GM12878 (cell line): Measurements from ENCODE around the gene SEMA4C. TPM values are rescaled to one million over a fixed set of nuclear protein-coding genes. Genes with fewer than 3 reads are reported as not detected.

Experiments
- ATAC-seq: fragments of 200-7000 bp; cut with Tn5 transposase; 3 replicates; pipeline ENCODE4 v1.9.1; 2020; ENCODE audit warnings: mild to moderate bottlenecking, moderate library complexity
- BruUV-seq: library from RNA; stranded (reverse); fragments of 400-500 nt; replicated peaks from 2 replicates; lab custom pipeline; 2021; lab: Mats Ljungman, UMichigan
- CTCF ChIA-PET: fragments of 300-600 bp; sonication (Branson Sonifier 250); formaldehyde crosslinking; extraction: SDS; loops from one replicate; lab custom pipeline; 2021; ENCODE audit warnings: inconsistent platforms; lab: Yijun Ruan, JAX
- POLR2A ChIA-PET: fragments of 350-600 bp; formaldehyde crosslinking; extraction: SDS; loops from one replicate; lab custom pipeline; 2021; ENCODE audit warnings: inconsistent platforms; lab: Charles Lee
- RAD21 ChIA-PET: fragments of 300-600 bp; sonication (Branson Sonifier 250); formaldehyde crosslinking; loops from one replicate; lab custom pipeline; 2023; ENCODE audit warnings: antibody characterized with exemption; ENCODE audit not compliant: unreplicated experiment; lab: Charles Lee
- SMC1A ChIA-PET: fragments of 300-600 bp; sonication (Branson Sonifier 250); formaldehyde crosslinking; loops from one replicate; lab custom pipeline; 2023; ENCODE audit not compliant: unreplicated experiment, uncharacterized antibody; lab: Charles Lee
- DNase-seq: peaks from one replicate; pipeline ENCODE4 v3.0.0-alpha.2; 2011; ENCODE audit warnings: low read depth, low spot score
- FAIRE-seq: peaks from 3 replicates; lab custom pipeline; 2011; peaks lifted over from hg19 to GRCh38; lab: Jason Lieb, UNC
- H2AFZ ChIP-seq: 2 replicates; pipeline ENCODE4 v1.6.0; 2011; ENCODE audit warnings: low read depth, low read length, control low read depth; ENCODE audit not compliant: control insufficient read depth
- H3K27ac ChIP-seq: 2 replicates; pipeline ENCODE4 v1.5.1; 2011; ENCODE audit warnings: control low read depth; ENCODE audit not compliant: control insufficient read depth, insufficient read depth
- H3K27me3 ChIP-seq, 2 experiments: replicated peaks in 1 of 2; 2 replicates each; pipeline versions ENCODE4 v1.6.0 to v1.6.1; 2011; ENCODE audit warnings: low read length in 1 of 2; ENCODE audit not compliant: control insufficient read depth in 2 of 2, insufficient read depth in 2 of 2
- H3K36me3 ChIP-seq, 2 experiments: 2 replicates each; pipeline ENCODE4 v1.5.1; 2011; ENCODE audit warnings: low read length in 1 of 2; ENCODE audit not compliant: control insufficient read depth in 2 of 2, insufficient read depth in 2 of 2
- H3K4me1 ChIP-seq: 2 replicates; pipeline ENCODE4 v1.6.1; 2011; ENCODE audit warnings: mild to moderate bottlenecking, low read length, moderate library complexity, mixed read lengths; ENCODE audit not compliant: control insufficient read depth, insufficient read depth
- H3K4me2 ChIP-seq: 2 replicates; pipeline ENCODE4 v1.6.0; 2011; ENCODE audit warnings: control low read depth; ENCODE audit not compliant: control insufficient read depth, insufficient read depth
- H3K4me3 ChIP-seq: fragments of 200-600 bp; sonication (generic); 2 replicates; pipeline ENCODE4 v1.5.1; 2016
- H3K79me2 ChIP-seq: 2 replicates; pipeline ENCODE4 v1.6.0; 2011; ENCODE audit warnings: low read length; ENCODE audit not compliant: control insufficient read depth, insufficient read depth
- H3K9ac ChIP-seq: 2 replicates; pipeline ENCODE4 v1.8.0; 2011; ENCODE audit warnings: low read length, control low read depth, mixed read lengths; ENCODE audit not compliant: control insufficient read depth, insufficient read depth
- H3K9me3 ChIP-seq: replicated peaks from 3 replicates; pipeline ENCODE4 v1.5.1; 2011; ENCODE audit warnings: mild to moderate bottlenecking, low read length; ENCODE audit not compliant: control insufficient read depth, insufficient read depth
- H4K20me1 ChIP-seq: 2 replicates; pipeline ENCODE4 v1.6.0; 2011; ENCODE audit not compliant: control insufficient read depth, insufficient read depth
- ASH2L ChIP-seq: fragments of 300-600, 200-600 bp; sonication (generic); IDR thresholded peaks from 2 replicates; pipeline ENCODE4 v1.6.1; 2017; ENCODE audit warnings: low read depth, mild to moderate bottlenecking, borderline replicate concordance
- ATF7 ChIP-seq: fragments of 450-650 bp; IDR thresholded peaks from 2 replicates; pipeline ENCODE4 v1.6.1; 2016; ENCODE audit warnings: low read depth, mild to moderate bottlenecking
- BRCA1 ChIP-seq: IDR thresholded peaks from 2 replicates; pipeline ENCODE4 v1.6.1; 2011; ENCODE audit warnings: low read depth, low read length, improper control_type of control experiment
- CEBPZ ChIP-seq: fragments of 150-350 bp; IDR thresholded peaks from 2 replicates; pipeline ENCODE4 v1.6.1; 2016; ENCODE audit warnings: low read depth, low read length
- EZH2 ChIP-seq: IDR thresholded peaks from 2 replicates; pipeline ENCODE4 v1.6.1; 2012; ENCODE audit warnings: low read depth, mild to moderate bottlenecking, control low read depth, inconsistent platforms, low read length, borderline replicate concordance; ENCODE audit not compliant: control insufficient read depth
- KAT2A ChIP-seq: conservative IDR thresholded peaks from 2 replicates; pipeline ENCODE4 v1.6.1; 2011; ENCODE audit warnings: low read depth, low read length; ENCODE audit not compliant: control insufficient read depth
- NRF1 ChIP-seq: conservative IDR thresholded peaks from 2 replicates; pipeline ENCODE4 v1.6.1; 2011; ENCODE audit warnings: mild to moderate bottlenecking, low read depth, low read length, improper control_type of control experiment
- POLR2AphosphoS2 ChIP-seq: IDR thresholded peaks from 2 replicates; pipeline ENCODE4 v1.6.1; 2011; ENCODE audit warnings: low read depth, mild to moderate bottlenecking, low read length, improper control_type of control experiment, moderate library complexity
- POLR2AphosphoS5 ChIP-seq: IDR thresholded peaks from 2 replicates; pipeline ENCODE4 v1.6.1; 2011; ENCODE audit warnings: mild to moderate bottlenecking, low read length, inconsistent platforms
- RB1 ChIP-seq: fragments of 450-650 bp; formaldehyde crosslinking; IDR thresholded peaks from 2 replicates; pipeline ENCODE4 v1.6.1; 2017; ENCODE audit warnings: mild to moderate bottlenecking, borderline replicate concordance
- SMARCA5 ChIP-seq: fragments of 450-650 bp; IDR thresholded peaks from 2 replicates; pipeline ENCODE4 v1.6.1; 2017; ENCODE audit warnings: mild to moderate bottlenecking
- SPI1 ChIP-seq: IDR thresholded peaks from 2 replicates; pipeline ENCODE4 v1.6.1; 2011; ENCODE audit warnings: low read depth, mild to moderate bottlenecking, low read length, moderate library complexity, borderline replicate concordance; ENCODE audit not compliant: insufficient read depth
- STAT1 ChIP-seq: fragments of 450-650 bp; conservative IDR thresholded peaks from 2 replicates; pipeline ENCODE4 v1.6.1; 2014; ENCODE audit warnings: antibody characterized with exemption, mild to moderate bottlenecking
- TCF12 ChIP-seq: IDR thresholded peaks from 2 replicates; pipeline ENCODE4 v1.6.1; 2011; ENCODE audit warnings: low read depth, mild to moderate bottlenecking, low read length
- USF2 ChIP-seq: IDR thresholded peaks from 2 replicates; pipeline ENCODE4 v1.6.1; 2011; ENCODE audit warnings: low read depth, low read length, improper control_type of control experiment, borderline replicate concordance
- ZBED1 ChIP-seq: IDR thresholded peaks from 2 replicates; pipeline ENCODE4 v1.6.1; 2016; ENCODE audit warnings: borderline replicate concordance
- ZNF274 ChIP-seq: IDR thresholded peaks from one replicate; pipeline ENCODE4 v1.8.0; 2011; ENCODE audit not compliant: insufficient read length, insufficient read depth
- ZZZ3 ChIP-seq: IDR thresholded peaks from 2 replicates; pipeline ENCODE4 v1.6.1; 2011; ENCODE audit warnings: low read depth; ENCODE audit not compliant: control insufficient read depth, insufficient read length
- WGBS: methylation state at CpG from one replicate; pipeline ENCODE4 v1.1.6; 2016; ENCODE audit warnings: low lambda C conversion rate; ENCODE audit not compliant: insufficient replicate concordance, insufficient coverage; ENCODE audit errors: missing lambda C conversion rate; 5-methylcytosine and 5-hydroxymethylcytosine counted together
- in situ Hi-C: fragments of 300-500 bp; cut with MboI; formaldehyde crosslinking; loops from 9 replicates; pipeline ENCODE4 v1.14.3; 2018; ENCODE audit warnings: mixed read lengths
- intact Hi-C: fragments of 100-400 bp; cut with micrococcal nuclease; formaldehyde crosslinking; loops from one replicate; pipeline ENCODE4 v1.14.2; 2022; ENCODE audit not compliant: unreplicated experiment
- polyA plus RNA-seq, 11 experiments: library from polyadenylated mRNA; depleted of rRNA in 4 of 11; unstranded in 6 of 11; stranded (reverse) in 5 of 11; fragments of >200 nt; fragmentation: Nextera tagmentation in 4 of 11; fragmentation: Illumina TruSeq in 1 of 11; extraction: Ambion mirVana in 4 of 11; extraction: Trizol in 1 of 11; gene quantifications; 1 replicate in 1 of 11; 2 replicates in 10 of 11; pipeline versions ENCODE4 v1.2.1 to v1.2.3, GENCODE V29; 2011 to 2016; ENCODE audit warnings: inconsistent platforms in 2 of 11, missing spikeins in 2 of 11, low read depth in 1 of 11
- total RNA-seq, 4 experiments: library from RNA; depleted of rRNA in 3 of 4; stranded (reverse); fragments of >200 nt in 3 of 4; fragmentation: Illumina TruSeq in 1 of 4; extraction: Trizol in 1 of 4; gene quantifications; 2 replicates each; pipeline versions ENCODE4 v1.2.1 to v1.2.3, GENCODE V29; 2013 to 2021

SEMA4C gene
- total and polyA plus RNA-seq, 10 of the 15 experiments (the other 5 are each of a cell fraction or from before 2014, with no cell fraction given): 0.06 to 21.6 (median 6.8) TPM

GRCh38 chr2:96859681-96860064 is 10.2 kb downstream of the SEMA4C start:
- Histone ChIP-seq H3K27ac (no peak overlapping the region), H3K9ac (no peak overlapping the region), H2AFZ (no peak overlapping the region), H3K4me1 (peaks cover 3% of the 10 kb centered on the region; the same call in 1 of the 2 replicates), H3K79me2 (peaks cover 18% of the 10 kb centered on the region), H3K27me3 (no peaks in the 10 kb centered on the region), H3K4me3 (no peak overlapping the region), H3K4me2 (no peak overlapping the region), H4K20me1 (no peaks in the 10 kb centered on the region), H3K9me3 (no peaks in the 10 kb centered on the region), H3K36me3 (peaks cover 3 to 21% of the 10 kb centered on the region in 2 experiments; a peak in 3 of 4 replicates)
- ChIA-PET CTCF (interaction anchor here (1.0 to 10.4 kb wide), 2 partner anchors 93 to 253 kb away, joined by 3 to 238 read pairs; no protein-coding TSS in a partner anchor), POLR2A (no interaction called here), SMC1A (no interaction called here), RAD21 (interaction anchor here (3.6 kb wide), 1 partner anchor 8 kb away, joined by 39 read pairs; no protein-coding TSS in a partner anchor)
- in situ Hi-C loops (loop anchor here (5.0 to 10.0 kb wide), 2 partner anchors 93 to 255 kb away; partner anchors contain the start of gene ANKRD36), intact Hi-C loops (no loop called here)
- FAIRE-seq: no peak
- DNase-seq: no peak
- no TSS peak for BruUV-seq
- ATAC-seq: no peak
- 75% methylated on average over 4 of the region's 4 CpGs for WGBS
- TF ChIP-seq ATF7: no peak
- no peak for TF ChIP-seq ZBED1
- TF ChIP-seq CEBPZ: no peak
- TF ChIP-seq STAT1: no peak
- TF ChIP-seq KAT2A: no peak
- TF ChIP-seq BRCA1: no peak
- no peak for TF ChIP-seq ZNF274
- no peak for TF ChIP-seq ASH2L
- no peak for TF ChIP-seq SPI1
- TF ChIP-seq SMARCA5: no peak
- TF ChIP-seq POLR2AphosphoS2: no peak
- no peak for TF ChIP-seq NRF1
- TF ChIP-seq RB1: no peak
- TF ChIP-seq POLR2AphosphoS5: no peak
- TF ChIP-seq ZZZ3: no peak
- TF ChIP-seq USF2: no peak
- TF ChIP-seq EZH2: no peak
- no peak for TF ChIP-seq TCF12
